SK-N-SH (cell line): ENCODE data around the gene LRMDA. TPM values are rescaled to one million over a fixed set of nuclear protein-coding genes. Genes with fewer than 3 reads are reported as not detected.

Experiments
- CTCF ChIA-PET: fragments of 300-600, 350-600 bp; formaldehyde crosslinking; extraction: SDS; loops from one replicate; lab custom pipeline; 2021; lab: Yijun Ruan, JAX
- POLR2A ChIA-PET: fragments of 350-600 bp; sonication (Branson Sonifier 250); formaldehyde crosslinking; extraction: SDS; loops from one replicate; lab custom pipeline; 2020; ENCODE audit warnings: antibody characterized with exemption, inconsistent platforms; lab: Yijun Ruan, JAX
- DNase-seq: peaks from one replicate; pipeline ENCODE4 v3.0.0; 2012
- H2AFZ ChIP-seq: fragments of 200-600 bp; sonication (generic); 2 replicates; pipeline ENCODE4 v1.8.1; 2016; ENCODE audit warnings: antibody characterized with exemption, mild to moderate bottlenecking, low read depth
- H3F3A ChIP-seq: fragments of 200-600 bp; sonication (generic); replicated peaks from 2 replicates; pipeline ENCODE3; 2016; ENCODE audit warnings: antibody characterized with exemption, mild to moderate bottlenecking; ENCODE audit not compliant: insufficient read depth
- H3K27ac ChIP-seq, 2 experiments: fragments of 200-500 bp in 1 of 2; fragments of 200-600 bp in 1 of 2; sonication (Bioruptor generic) in 1 of 2; sonication (generic), shearing (Covaris generic) in 1 of 2; 2 replicates each; pipeline versions ENCODE4 v1.5.1 to v1.6.1; 2014 to 2016; ENCODE audit warnings: low read depth in 2 of 2, inconsistent platforms in 1 of 2, low read length in 1 of 2, mild to moderate bottlenecking in 1 of 2, mixed read lengths in 1 of 2
- H3K27me3 ChIP-seq: fragments of 200-600 bp; sonication (generic), shearing (Covaris generic); 2 replicates; pipeline ENCODE4 v1.6.1; 2016; ENCODE audit warnings: mixed run types; ENCODE audit not compliant: insufficient read depth
- H3K36me3 ChIP-seq, 2 experiments: fragments of 200-500 bp in 1 of 2; fragments of 200-600 bp in 1 of 2; sonication (Bioruptor generic) in 1 of 2; sonication (generic) in 1 of 2; replicated peaks in 1 of 2; 2 replicates each; pipeline versions ENCODE3 to v1.5.1; 2014 to 2016; ENCODE audit warnings: low read length in 1 of 2, mild to moderate bottlenecking in 1 of 2; ENCODE audit not compliant: insufficient read depth in 2 of 2, control insufficient read depth in 1 of 2
- H3K4me1 ChIP-seq, 2 experiments: fragments of 200-500 bp in 1 of 2; fragments of 200-600 bp in 1 of 2; sonication (Bioruptor generic) in 1 of 2; sonication (generic), shearing (Covaris generic) in 1 of 2; 2 replicates each; pipeline versions ENCODE4 v1.5.1 to v1.6.1; 2014 to 2016; ENCODE audit warnings: low read depth in 1 of 2, low read length in 1 of 2, mixed run types in 1 of 2; ENCODE audit not compliant: insufficient read depth in 2 of 2, control insufficient read depth in 1 of 2
- H3K4me2 ChIP-seq: fragments of 200-600 bp; sonication (generic), shearing (Covaris generic); 2 replicates; pipeline ENCODE4 v1.6.1; 2017; ENCODE audit warnings: mixed run types
- H3K4me3 ChIP-seq, 2 experiments: fragments of 200-500 bp in 1 of 2; fragments of 200-600 bp in 1 of 2; sonication (Bioruptor generic) in 1 of 2; sonication (generic), shearing (Covaris generic) in 1 of 2; 2 replicates each; pipeline versions ENCODE4 v1.5.1 to v1.8.1; 2014 to 2016; ENCODE audit warnings: low read depth in 2 of 2, inconsistent platforms in 1 of 2, low read length in 1 of 2, mild to moderate bottlenecking in 1 of 2, mixed read lengths in 1 of 2, moderate library complexity in 1 of 2
- H3K79me2 ChIP-seq: fragments of 200-600 bp; sonication (generic); 2 replicates; pipeline ENCODE4 v1.8.1; 2017; ENCODE audit warnings: mild to moderate bottlenecking; ENCODE audit not compliant: insufficient read depth
- H3K9ac ChIP-seq: fragments of 200-600 bp; sonication (generic); 2 replicates; pipeline ENCODE4 v1.6.1; 2017; ENCODE audit warnings: mixed run types
- H3K9me2 ChIP-seq: fragments of 200-600 bp; sonication (generic); 2 replicates; pipeline ENCODE4 v1.6.1; 2017; ENCODE audit warnings: mixed run types
- H3K9me3 ChIP-seq: fragments of 200-600 bp; sonication (generic); 2 replicates; pipeline ENCODE4 v1.6.1; 2017; ENCODE audit warnings: mixed run types, mild to moderate bottlenecking, moderate library complexity
- H4K20me1 ChIP-seq: fragments of 200-600 bp; sonication (generic); 2 replicates; pipeline ENCODE4 v1.6.1; 2017; ENCODE audit warnings: mild to moderate bottlenecking, mixed run types; ENCODE audit not compliant: insufficient read depth
- CHD2 ChIP-seq: fragments of 150-350 bp; IDR thresholded peaks from 2 replicates; pipeline ENCODE4 v1.6.1; 2018; ENCODE audit warnings: low read length; ENCODE audit not compliant: partially characterized antibody
- EP300 ChIP-seq, 2 experiments: IDR thresholded peaks; 2 replicates each; pipeline versions ENCODE4 v1.4.0 to v1.6.1; 2012; ENCODE audit warnings: borderline replicate concordance in 1 of 2, low read depth in 1 of 2, low read length in 1 of 2
- EZH2phosphoT487 ChIP-seq: fragments of 200-600 bp; sonication (generic); IDR thresholded peaks from 2 replicates; pipeline ENCODE4 v1.6.1; 2017; ENCODE audit warnings: low read depth, mixed run types, mild to moderate bottlenecking, antibody characterized with exemption, moderate library complexity, borderline replicate concordance
- FOXJ3 ChIP-seq: sonication (generic); formaldehyde crosslinking; IDR thresholded peaks from 2 replicates; pipeline ENCODE4 v1.5.1; 2020; ENCODE audit warnings: mild to moderate bottlenecking, missing genetic modification reagents
- GATA2 ChIP-seq: sonication (generic); formaldehyde crosslinking; IDR thresholded peaks from 2 replicates; pipeline ENCODE4 v1.5.0; 2020; ENCODE audit warnings: mild to moderate bottlenecking, missing genetic modification reagents
- JUND ChIP-seq: IDR thresholded peaks from 2 replicates; pipeline ENCODE4 v1.4.0; 2012
- MAX ChIP-seq: IDR thresholded peaks from 2 replicates; pipeline ENCODE4 v1.4.0; 2012; ENCODE audit warnings: low read depth
- MEF2A ChIP-seq: IDR thresholded peaks from 2 replicates; pipeline ENCODE4 v1.4.0; 2012; ENCODE audit warnings: low read depth, borderline replicate concordance
- MXI1 ChIP-seq: IDR thresholded peaks from 2 replicates; pipeline ENCODE4 v1.6.1; 2012; ENCODE audit warnings: mild to moderate bottlenecking, low read depth, low read length, improper control_type of control experiment
- NRF1 ChIP-seq: IDR thresholded peaks from 2 replicates; pipeline ENCODE4 v1.6.1; 2012; ENCODE audit warnings: low read depth, mild to moderate bottlenecking, low read length
- POLR2AphosphoS5 ChIP-seq: IDR thresholded peaks from 2 replicates; pipeline ENCODE4 v1.6.1; 2012; ENCODE audit warnings: low read depth, low read length
- RCOR1 ChIP-seq: fragments of 150-350 bp; IDR thresholded peaks from 2 replicates; pipeline ENCODE4 v1.6.1; 2017; ENCODE audit warnings: antibody characterized with exemption, low read length
- RFX5 ChIP-seq: IDR thresholded peaks from 2 replicates; pipeline ENCODE4 v1.6.1; 2012; ENCODE audit warnings: mild to moderate bottlenecking, improper control_type of control experiment, low read length
- SMC3 ChIP-seq: IDR thresholded peaks from 2 replicates; pipeline ENCODE4 v1.6.1; 2012; ENCODE audit warnings: low read depth, low read length, improper control_type of control experiment
- TCF12 ChIP-seq: IDR thresholded peaks from 2 replicates; pipeline ENCODE4 v1.4.0; 2012
- ZBTB33 ChIP-seq: IDR thresholded peaks from 2 replicates; pipeline ENCODE4 v1.4.0; 2012; ENCODE audit warnings: low read depth, borderline replicate concordance
- WGBS: methylation state at CpG from one replicate; pipeline ENCODE4 v1.1.6; 2017; ENCODE audit warnings: low lambda C conversion rate; 5-methylcytosine and 5-hydroxymethylcytosine counted together
- polyA plus RNA-seq, 3 experiments: library from polyadenylated mRNA; depleted of rRNA; stranded (reverse); fragments of >200 nt; gene quantifications; 2 replicates each; pipeline ENCODE4 v1.2.3, GENCODE V29; 2012
- TF ChIP-seq, protein P1 (sequence below): fragments of 200-600 bp; sonication (generic); IDR thresholded peaks from 2 replicates; pipeline ENCODE4 v1.6.1; 2017; ENCODE audit warnings: antibody characterized with exemption, mild to moderate bottlenecking, moderate library complexity
- TF ChIP-seq, protein P2 (sequence below): fragments of 150-350 bp; IDR thresholded peaks from 2 replicates; pipeline ENCODE4 v1.6.1; 2017; ENCODE audit warnings: antibody characterized with exemption, low read length, low read depth, borderline replicate concordance
- TF ChIP-seq, protein P3 (sequence below): fragments of 150-350 bp; IDR thresholded peaks from 2 replicates; pipeline ENCODE4 v1.6.1; 2016; ENCODE audit warnings: mild to moderate bottlenecking, low read depth, low read length

LRMDA gene
- polyA plus RNA-seq, 1 of the 3 experiments (the other 2 are of a cell fraction), result 0.95 TPM

GRCh38 chr10:76133597-76134255 lies 702.3 kb downstream of the LRMDA start (continued):
- TF ChIP-seq TCF12, result peak; percentile 87

DNA sequence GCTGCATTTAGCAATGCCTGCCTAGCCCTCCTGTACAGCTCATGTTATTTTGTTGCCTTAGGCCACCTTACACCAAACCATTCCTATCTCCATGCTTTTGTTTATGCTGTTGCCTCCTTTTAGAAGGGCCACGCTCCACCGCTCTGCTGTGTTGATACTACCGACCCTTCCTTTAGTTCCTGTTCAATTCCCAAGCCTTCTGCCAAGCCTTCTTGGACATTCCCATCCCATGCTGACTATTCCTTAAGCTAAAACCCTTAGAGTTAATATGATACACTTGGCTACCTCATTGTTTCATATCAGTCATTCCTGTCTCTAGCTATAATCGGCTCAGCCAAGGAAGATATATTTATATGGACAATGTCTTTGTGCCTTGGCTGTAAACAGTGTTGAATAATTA lies 705.5 kb downstream of the LRMDA start:
- H3K9me2 ChIP-seq, result no peaks in the 10 kb centered on the region
- TF ChIP-seq POLR2AphosphoS5, result no peak
- no peak for TF ChIP-seq RFX5
- TF ChIP-seq FOXJ3, result no peak
- TF ChIP-seq, protein P1, sequence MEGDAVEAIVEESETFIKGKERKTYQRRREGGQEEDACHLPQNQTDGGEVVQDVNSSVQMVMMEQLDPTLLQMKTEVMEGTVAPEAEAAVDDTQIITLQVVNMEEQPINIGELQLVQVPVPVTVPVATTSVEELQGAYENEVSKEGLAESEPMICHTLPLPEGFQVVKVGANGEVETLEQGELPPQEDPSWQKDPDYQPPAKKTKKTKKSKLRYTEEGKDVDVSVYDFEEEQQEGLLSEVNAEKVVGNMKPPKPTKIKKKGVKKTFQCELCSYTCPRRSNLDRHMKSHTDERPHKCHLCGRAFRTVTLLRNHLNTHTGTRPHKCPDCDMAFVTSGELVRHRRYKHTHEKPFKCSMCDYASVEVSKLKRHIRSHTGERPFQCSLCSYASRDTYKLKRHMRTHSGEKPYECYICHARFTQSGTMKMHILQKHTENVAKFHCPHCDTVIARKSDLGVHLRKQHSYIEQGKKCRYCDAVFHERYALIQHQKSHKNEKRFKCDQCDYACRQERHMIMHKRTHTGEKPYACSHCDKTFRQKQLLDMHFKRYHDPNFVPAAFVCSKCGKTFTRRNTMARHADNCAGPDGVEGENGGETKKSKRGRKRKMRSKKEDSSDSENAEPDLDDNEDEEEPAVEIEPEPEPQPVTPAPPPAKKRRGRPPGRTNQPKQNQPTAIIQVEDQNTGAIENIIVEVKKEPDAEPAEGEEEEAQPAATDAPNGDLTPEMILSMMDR, result no peak
- no peak for TF ChIP-seq NRF1
- no peak for TF ChIP-seq CHD2
- TF ChIP-seq RCOR1, result no peak
- TF ChIP-seq SMC3, result no peak
- TF ChIP-seq MEF2A, result no peak
- no peak for TF ChIP-seq MXI1
- TF ChIP-seq JUND, result no peak
- TF ChIP-seq, all 33 proteins: peak for 0
- no peaks in the 10 kb centered on the region for H3F3A ChIP-seq
- H2AFZ ChIP-seq, result no peak overlapping the region
- no peaks in the 10 kb centered on the region for H3K79me2 ChIP-seq
- H3K27ac ChIP-seq, result no peak overlapping the region
- 89% methylated on average over 4 of the region's 4 CpGs for WGBS
- H3K4me1 ChIP-seq, result peaks cover 0 to 15% of the 10 kb centered on the region in 2 experiments; a peak in 2 of 4 replicates
- H3K27me3 ChIP-seq, result no peaks in the 10 kb centered on the region
- no peak overlapping the region for H3K9ac ChIP-seq
- ChIA-PET POLR2A (no interaction called here), CTCF (no interaction called here)
- no peak overlapping the region for H3K4me3 ChIP-seq
- DNase-seq, result no peak
- no peak overlapping the region for H3K4me2 ChIP-seq
- no peaks in the 10 kb centered on the region for H3K9me3 ChIP-seq
- H3K36me3 ChIP-seq, result no peaks in the 10 kb centered on the region
- H4K20me1 ChIP-seq, result no peaks in the 10 kb centered on the region

GRCh38 chr10:76138286-76138685 lies 706.9 kb downstream of the LRMDA start:
- H3K9me3 ChIP-seq, result no peaks in the 10 kb centered on the region
- H3K4me3 ChIP-seq, result no peak overlapping the region
- WGBS, result 67% methylated on average over 2 of the region's 2 CpGs
- H3K4me2 ChIP-seq, result no peak overlapping the region
- H3K27ac ChIP-seq, result no peak overlapping the region
- ChIA-PET CTCF (interaction anchor here (0.6 kb wide), 1 partner anchor 23 kb away, joined by 3 read pairs; no protein-coding TSS in a partner anchor), POLR2A (no interaction called here)
- no peaks in the 10 kb centered on the region for H3K79me2 ChIP-seq
- H3F3A ChIP-seq, result no peaks in the 10 kb centered on the region
- H3K4me1 ChIP-seq, result peaks cover 0 to 13% of the 10 kb centered on the region in 2 experiments; a peak in 2 of 4 replicates
- DNase-seq, result no peak
- no peak overlapping the region for H2AFZ ChIP-seq
- H4K20me1 ChIP-seq, result no peaks in the 10 kb centered on the region
- no peaks in the 10 kb centered on the region for H3K9me2 ChIP-seq
- H3K9ac ChIP-seq, result no peak overlapping the region
- no peaks in the 10 kb centered on the region for H3K27me3 ChIP-seq
- H3K36me3 ChIP-seq, result no peaks in the 10 kb centered on the region
- TF ChIP-seq EZH2phosphoT487, result no peak
- TF ChIP-seq, protein P2, sequence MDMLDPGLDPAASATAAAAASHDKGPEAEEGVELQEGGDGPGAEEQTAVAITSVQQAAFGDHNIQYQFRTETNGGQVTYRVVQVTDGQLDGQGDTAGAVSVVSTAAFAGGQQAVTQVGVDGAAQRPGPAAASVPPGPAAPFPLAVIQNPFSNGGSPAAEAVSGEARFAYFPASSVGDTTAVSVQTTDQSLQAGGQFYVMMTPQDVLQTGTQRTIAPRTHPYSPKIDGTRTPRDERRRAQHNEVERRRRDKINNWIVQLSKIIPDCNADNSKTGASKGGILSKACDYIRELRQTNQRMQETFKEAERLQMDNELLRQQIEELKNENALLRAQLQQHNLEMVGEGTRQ, result no peak
- no peak for TF ChIP-seq CHD2
- TF ChIP-seq POLR2AphosphoS5, result no peak
- TF ChIP-seq EP300 (IDR thresholded peaks at IDR 0.05; ENCODE audit: borderline replicate concordance in 1 of 2, low read depth in 1 of 2, low read length in 1 of 2), result no peak
- no peak for TF ChIP-seq SMC3
- no peak for TF ChIP-seq MAX
- TF ChIP-seq ZBTB33, result no peak
- TF ChIP-seq GATA2 (CRISPR knock-in tag), result no peak
- TF ChIP-seq, protein P3, sequence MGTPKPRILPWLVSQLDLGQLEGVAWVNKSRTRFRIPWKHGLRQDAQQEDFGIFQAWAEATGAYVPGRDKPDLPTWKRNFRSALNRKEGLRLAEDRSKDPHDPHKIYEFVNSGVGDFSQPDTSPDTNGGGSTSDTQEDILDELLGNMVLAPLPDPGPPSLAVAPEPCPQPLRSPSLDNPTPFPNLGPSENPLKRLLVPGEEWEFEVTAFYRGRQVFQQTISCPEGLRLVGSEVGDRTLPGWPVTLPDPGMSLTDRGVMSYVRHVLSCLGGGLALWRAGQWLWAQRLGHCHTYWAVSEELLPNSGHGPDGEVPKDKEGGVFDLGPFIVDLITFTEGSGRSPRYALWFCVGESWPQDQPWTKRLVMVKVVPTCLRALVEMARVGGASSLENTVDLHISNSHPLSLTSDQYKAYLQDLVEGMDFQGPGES, result no peak
- TF ChIP-seq RFX5, result no peak
